Neuron (in vitro differentiated cells): ENCODE data around the gene MCF2L.

Experiments
- H2AFZ ChIP-seq: one replicate; pipeline ENCODE4 v1.6.1; 2013; ENCODE audit warnings: low read depth, mild to moderate bottlenecking, inconsistent platforms, low read length, moderate library complexity
- H3K27me3 ChIP-seq: one replicate; pipeline ENCODE4 v1.6.1; 2013; ENCODE audit warnings: low read length; ENCODE audit not compliant: insufficient read depth
- H3K36me3 ChIP-seq: one replicate; pipeline ENCODE4 v1.6.1; 2013; ENCODE audit warnings: low read length; ENCODE audit not compliant: insufficient read depth
- H3K4me1 ChIP-seq: one replicate; pipeline ENCODE4 v1.6.1; 2013; ENCODE audit warnings: low read length; ENCODE audit not compliant: insufficient read depth
- H3K4me3 ChIP-seq: 2 replicates; pipeline ENCODE4 v1.5.1; 2013; ENCODE audit warnings: mild to moderate bottlenecking, low read length, moderate library complexity
- H3K9me3 ChIP-seq: one replicate; pipeline ENCODE4 v1.6.1; 2013; ENCODE audit warnings: low read length

Gene MCF2L

DNA sequence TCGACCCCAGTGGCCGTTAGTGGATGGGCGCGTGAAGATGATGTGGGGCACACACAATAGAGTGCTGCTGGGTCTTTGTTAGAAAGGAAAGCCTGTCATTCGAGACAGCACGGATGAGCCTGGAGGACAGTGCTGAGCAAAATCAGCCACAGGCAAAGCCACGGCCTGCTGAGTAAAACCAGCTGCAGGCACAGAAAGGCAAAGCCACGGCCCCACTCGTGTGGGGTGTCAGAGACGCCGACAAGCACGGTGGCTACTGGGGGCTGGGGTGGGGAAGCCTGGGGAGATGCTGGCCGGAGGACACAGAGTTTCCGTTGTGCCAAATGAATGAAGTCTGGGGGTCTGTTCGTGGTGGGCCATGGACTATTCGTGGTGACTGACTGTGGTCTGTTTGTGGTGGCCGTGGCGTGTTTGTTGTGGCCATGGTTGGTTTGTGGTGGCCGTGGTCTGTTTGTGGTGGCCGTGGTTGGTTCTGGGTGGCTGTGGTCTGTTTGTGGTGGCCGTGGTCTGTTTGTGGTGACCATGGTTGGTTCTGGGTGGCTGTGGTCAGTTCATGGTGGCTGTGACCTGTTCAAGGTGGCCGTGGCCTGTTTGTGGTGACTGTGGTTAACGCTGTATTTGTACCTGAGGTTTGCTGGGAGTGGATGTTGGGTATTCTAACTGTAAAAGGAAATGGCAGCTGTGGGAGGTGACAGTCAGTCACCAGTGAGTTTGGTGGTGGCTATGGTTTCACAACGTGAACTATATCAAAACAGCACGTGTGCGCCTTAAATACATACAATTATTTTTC, 36.3 kb downstream of the MCF2L start:
- H3K4me3 ChIP-seq, result no peak overlapping the region
- no peaks in the 10 kb centered on the region for H3K27me3 ChIP-seq
- H2AFZ ChIP-seq, result no peak overlapping the region
- no peaks in the 10 kb centered on the region for H3K36me3 ChIP-seq
- H3K9me3 ChIP-seq, result peaks cover 7% of the 10 kb centered on the region
- peaks cover 19% of the 10 kb centered on the region for H3K4me1 ChIP-seq

- H2AFZ ChIP-seq, result no peak overlapping the region
- no peaks in the 10 kb centered on the region for H3K27me3 ChIP-seq
- peaks cover 12% of the 10 kb centered on the region for H3K4me1 ChIP-seq
- H3K9me3 ChIP-seq, result peaks cover 7% of the 10 kb centered on the region
- H3K4me3 ChIP-seq, result no peak overlapping the region
- no peaks in the 10 kb centered on the region for H3K36me3 ChIP-seq
These were observed 37.0 kb downstream of the MCF2L start for GRCh38 chr13:113005997-113006396.

DNA sequence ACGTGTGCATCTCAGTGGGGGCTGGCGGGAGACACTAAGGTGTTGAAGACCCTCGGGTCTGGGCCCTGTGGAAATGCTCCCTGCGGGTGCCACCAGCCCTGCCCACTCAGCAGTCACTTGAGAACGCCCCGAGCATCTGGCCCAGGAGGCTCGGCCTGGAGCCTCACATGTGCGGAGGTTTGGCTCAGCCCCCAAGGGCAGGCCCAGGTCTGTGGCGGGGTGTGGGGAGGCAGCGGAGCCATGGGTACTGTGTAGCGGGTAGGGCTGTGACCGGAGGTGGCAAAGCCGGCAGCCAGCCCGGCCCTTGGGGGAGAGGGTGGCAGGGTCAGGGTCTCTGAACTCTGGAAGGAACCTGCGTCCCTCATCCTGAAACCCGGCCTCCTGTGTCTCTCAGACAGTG, 37.6 kb downstream of the MCF2L start:
- Histone ChIP-seq H3K27me3 (no peaks in the 10 kb centered on the region), H3K4me3 (no peak overlapping the region), H3K36me3 (no peaks in the 10 kb centered on the region), H2AFZ (no peak overlapping the region), H3K4me1 (peaks cover 8% of the 10 kb centered on the region), H3K9me3 (peaks cover 7% of the 10 kb centered on the region)

- no peaks in the 10 kb centered on the region for H3K36me3 ChIP-seq
- H2AFZ ChIP-seq, result no peak overlapping the region
These were observed 39.8 kb downstream of the MCF2L start for GRCh38 chr13:113008851-113009250.

GRCh38 chr13:113009743-113010509, 40.9 kb downstream of the MCF2L start:
- H3K36me3 ChIP-seq, result no peaks in the 10 kb centered on the region
- no peaks in the 10 kb centered on the region for H3K27me3 ChIP-seq
- H3K4me1 ChIP-seq, result no peaks in the 10 kb centered on the region
- no peak overlapping the region for H3K4me3 ChIP-seq
- no peak overlapping the region for H2AFZ ChIP-seq
- peaks cover 10% of the 10 kb centered on the region for H3K9me3 ChIP-seq

More at GRCh38 chr13:113008851-113009250, 39.8 kb downstream of the MCF2L start:
- Histone ChIP-seq H3K4me3 (no peak overlapping the region), H3K27me3 (no peaks in the 10 kb centered on the region), H3K9me3 (peaks cover 10% of the 10 kb centered on the region), H3K4me1 (no peaks in the 10 kb centered on the region)

DNA sequence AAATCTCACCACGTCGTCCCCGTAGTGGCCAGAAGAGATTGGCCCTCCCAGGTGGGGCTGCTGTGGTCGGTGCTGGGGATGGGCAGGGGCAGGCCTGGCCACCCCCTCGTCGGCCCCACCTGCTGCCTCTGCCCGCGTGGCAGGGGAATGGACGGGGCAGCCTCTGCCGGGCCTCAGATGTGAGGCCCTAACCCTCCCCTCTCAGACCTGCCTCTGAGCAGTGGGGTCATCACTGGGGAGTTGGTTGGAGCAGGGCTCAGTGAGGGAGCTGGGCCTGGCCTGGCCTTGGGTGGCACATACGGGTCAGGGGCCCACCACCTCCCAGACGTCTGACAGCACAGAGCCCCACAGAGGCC, 41.5 kb downstream of the MCF2L start:
- peaks cover 10% of the 10 kb centered on the region for H3K9me3 ChIP-seq
- H3K36me3 ChIP-seq, result no peaks in the 10 kb centered on the region
- no peaks in the 10 kb centered on the region for H3K4me1 ChIP-seq
- no peaks in the 10 kb centered on the region for H3K27me3 ChIP-seq
- no peak overlapping the region for H3K4me3 ChIP-seq
- no peak overlapping the region for H2AFZ ChIP-seq

GRCh38 chr13:113013303-113013702, 44.3 kb downstream of the MCF2L start:
- peaks cover 8% of the 10 kb centered on the region for H3K9me3 ChIP-seq
- H3K27me3 ChIP-seq, result no peaks in the 10 kb centered on the region
- H3K4me1 ChIP-seq, result no peaks in the 10 kb centered on the region
- H2AFZ ChIP-seq, result no peak overlapping the region
- H3K4me3 ChIP-seq, result no peak overlapping the region
- H3K36me3 ChIP-seq, result no peaks in the 10 kb centered on the region

DNA sequence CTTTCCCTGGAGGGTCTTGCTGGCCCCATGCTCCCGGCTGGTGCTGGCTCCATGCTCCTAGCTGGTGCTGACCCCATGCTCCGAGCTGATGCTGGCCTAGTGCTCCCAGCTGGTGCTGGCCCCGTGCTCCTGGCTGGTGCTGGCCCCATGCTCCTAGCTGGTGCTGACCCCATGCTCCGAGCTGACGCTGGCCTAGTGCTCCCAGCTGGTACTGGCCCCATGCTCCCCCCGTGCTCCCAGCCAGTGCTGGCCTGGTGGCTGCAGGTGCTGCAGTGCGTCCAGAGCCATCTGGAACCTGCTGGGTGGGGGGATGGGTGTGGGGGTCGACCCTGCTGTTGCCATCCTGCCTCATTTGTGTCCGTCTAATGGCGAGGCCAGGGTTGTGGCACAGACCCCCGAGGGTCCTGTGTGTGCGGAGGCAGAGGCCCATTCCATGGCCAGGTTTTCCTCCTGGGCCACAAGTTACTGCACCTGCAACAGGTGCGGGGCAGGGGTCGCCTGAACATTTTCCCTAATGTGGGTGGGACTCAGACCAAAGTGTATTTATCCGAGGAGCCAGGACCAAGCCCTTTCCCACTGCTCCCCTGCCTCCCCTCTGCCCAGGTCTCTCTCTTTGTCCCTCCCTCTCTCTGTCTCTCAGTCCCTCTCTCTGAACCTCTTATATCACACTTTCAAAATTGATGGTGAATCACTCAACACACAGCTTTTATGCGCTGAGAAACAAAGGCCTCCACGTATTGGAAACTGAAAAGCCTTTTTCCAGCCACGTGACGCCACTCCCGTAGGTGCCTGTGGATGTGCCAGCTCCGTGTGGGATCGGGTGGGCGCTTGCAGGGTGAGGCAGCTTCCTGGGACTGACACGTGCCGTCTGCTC, 45.1 kb downstream of the MCF2L start:
- Histone ChIP-seq H2AFZ (no peak overlapping the region), H3K36me3 (no peaks in the 10 kb centered on the region), H3K9me3 (peaks cover 7% of the 10 kb centered on the region), H3K27me3 (no peaks in the 10 kb centered on the region), H3K4me1 (no peaks in the 10 kb centered on the region), H3K4me3 (no peak overlapping the region)

DNA sequence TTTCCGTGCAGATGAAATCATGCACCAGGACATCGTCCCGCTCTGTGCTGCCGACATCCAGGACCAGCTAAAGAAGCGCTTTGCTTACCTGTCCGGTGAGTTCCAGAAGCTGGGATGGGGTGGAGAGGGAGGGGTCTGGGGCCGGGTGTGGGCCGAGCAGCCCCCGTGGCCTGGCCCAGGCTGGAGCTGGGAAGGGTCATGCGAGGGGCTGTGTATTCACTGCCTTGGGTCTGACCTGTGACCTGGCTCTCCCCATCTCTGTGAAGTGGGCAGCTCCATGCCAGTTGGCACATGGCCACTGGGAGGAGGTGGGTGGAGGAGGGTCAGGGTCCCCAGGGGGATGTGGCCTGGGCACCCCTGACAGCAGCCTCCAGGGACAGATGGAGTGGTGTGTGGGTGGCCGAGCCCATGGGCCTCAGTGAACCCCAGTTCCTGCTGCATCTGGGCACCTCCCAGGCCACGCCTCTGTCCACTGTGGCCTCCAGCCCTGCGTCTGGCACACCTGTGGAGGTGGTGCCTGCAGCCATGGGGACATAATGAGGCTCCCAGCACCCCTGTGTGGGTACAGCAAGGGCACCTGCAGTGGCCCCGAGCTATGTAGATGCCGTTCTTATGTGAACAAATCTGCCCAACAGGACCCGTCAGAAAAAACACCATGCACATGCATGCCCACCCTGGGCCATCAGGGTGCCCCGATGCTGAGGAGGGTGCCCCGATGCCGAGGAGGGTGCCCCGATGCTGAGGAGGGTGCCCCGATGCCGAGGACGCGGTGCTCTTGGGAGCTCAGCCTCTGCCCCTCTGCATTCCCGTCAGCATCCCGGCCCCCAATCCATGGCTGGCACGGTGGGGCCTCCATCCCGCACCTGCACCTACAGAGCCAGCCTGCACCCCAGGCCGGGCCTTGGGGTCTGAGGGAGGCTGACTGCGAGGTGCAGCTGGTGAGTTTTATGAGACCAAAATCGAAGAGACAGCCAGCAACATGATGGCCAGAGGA, 46.0 kb downstream of the MCF2L start:
- no peak overlapping the region for H2AFZ ChIP-seq
- peaks cover 10% of the 10 kb centered on the region for H3K9me3 ChIP-seq
- H3K4me1 ChIP-seq, result no peaks in the 10 kb centered on the region
- no peaks in the 10 kb centered on the region for H3K36me3 ChIP-seq
- no peaks in the 10 kb centered on the region for H3K27me3 ChIP-seq
- H3K4me3 ChIP-seq, result no peak overlapping the region

- Histone ChIP-seq H3K9me3 (peaks cover 13% of the 10 kb centered on the region), H3K4me3 (no peak overlapping the region), H2AFZ (no peak overlapping the region), H3K36me3 (no peaks in the 10 kb centered on the region), H3K27me3 (no peaks in the 10 kb centered on the region), H3K4me1 (no peaks in the 10 kb centered on the region)
These were observed 47.0 kb downstream of the MCF2L start for GRCh38 chr13:113015826-113016525.

DNA sequence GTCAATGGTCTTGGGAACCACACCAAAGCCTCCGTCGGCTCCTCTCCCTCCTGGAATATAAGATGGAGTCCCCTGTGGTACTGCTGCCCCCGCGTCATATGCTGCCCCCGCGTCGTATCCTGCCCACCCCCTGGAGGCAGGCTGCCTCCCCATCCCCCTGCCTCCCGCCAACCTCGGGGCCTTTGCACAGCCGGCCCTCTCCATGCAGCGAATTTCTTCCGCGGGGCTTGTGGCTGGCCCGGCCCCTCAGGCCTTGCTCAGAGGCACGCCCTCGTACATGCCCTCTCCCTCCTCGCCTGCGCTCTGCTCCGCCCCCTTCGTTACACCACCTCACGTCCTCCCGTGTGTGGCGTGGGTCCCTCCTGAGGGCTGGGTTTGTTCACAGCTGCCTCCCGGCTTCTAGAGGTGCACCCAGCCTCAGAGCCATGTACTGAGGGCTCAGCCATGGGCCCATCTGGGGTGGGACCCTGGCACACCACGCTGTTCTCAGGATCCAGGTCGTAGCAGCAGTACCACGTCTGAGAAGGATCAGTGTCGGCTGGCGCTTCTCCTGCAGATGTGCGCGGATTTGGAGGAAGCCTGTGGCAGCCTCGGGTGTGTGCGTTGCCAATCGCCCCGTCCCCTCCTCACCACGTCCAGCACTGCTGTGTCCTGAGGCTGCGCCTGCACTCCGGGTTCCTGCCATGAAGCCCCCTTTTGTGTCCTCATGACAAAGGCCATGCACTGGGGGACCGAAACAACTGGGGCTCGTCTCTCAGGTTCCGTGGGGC, 47.7 kb downstream of the MCF2L start:
- Histone ChIP-seq H3K27me3 (no peaks in the 10 kb centered on the region), H3K4me3 (no peak overlapping the region), H3K9me3 (peaks cover 13% of the 10 kb centered on the region), H3K36me3 (no peaks in the 10 kb centered on the region), H2AFZ (no peak overlapping the region), H3K4me1 (peaks cover 1% of the 10 kb centered on the region)
